K562 treated with DMSO at 1 percent for 12 hours (cell line): ENCODE data around the gene CYP4B1. TPM values are rescaled to one million over a fixed set of nuclear protein-coding genes. Genes with fewer than 3 reads are reported as not detected.

Experiments
- total RNA-seq: library from RNA; unstranded; fragments of 300-600 nt; gene quantifications from 2 replicates; pipeline ENCODE4 v1.2.3, GENCODE V29; 2022; ENCODE audit not compliant: insufficient read depth

The CYP4B1 gene
- not detected in 2 replicates for total RNA-seq

DNA sequence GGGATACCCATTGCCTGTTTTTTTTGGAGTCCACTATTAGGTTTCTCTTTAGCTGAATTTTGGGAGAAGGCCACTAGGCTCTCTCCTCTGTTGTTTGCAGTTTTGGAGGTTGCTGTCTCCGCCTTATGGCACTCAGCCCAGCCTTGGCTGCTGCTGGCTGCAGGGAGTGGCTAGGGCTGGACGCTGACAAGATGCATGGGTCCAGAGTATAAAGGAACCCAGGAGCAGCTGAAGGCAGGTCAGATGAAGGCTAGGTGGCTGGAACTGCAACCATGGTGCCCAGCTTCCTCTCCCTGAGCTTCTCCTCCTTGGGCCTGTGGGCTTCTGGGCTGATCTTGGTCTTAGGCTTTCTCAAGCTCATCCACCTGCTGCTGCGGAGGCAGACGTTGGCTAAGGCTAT is at the start of gene CYP4B1:
TSS of gene CYP4B1 (plus strand) at position 237 of the 400 bp plus-strand sequence. CDS start at position 273, 36 bp downstream.

Other genes with a start within 250 kb of the CYP4B1 start
- not detected in 2 replicates for gene KNCN, start 247.4 kb upstream of the CYP4B1 start, total RNA-seq
- gene MKNK1, start 194.8 kb upstream of the CYP4B1 start, total RNA-seq, result 34.4 and 66.1 TPM in 2 replicates
- gene MOB3C, start 182.2 kb upstream of the CYP4B1 start, total RNA-seq, result 9.5 and 18.0 TPM in 2 replicates
- 23.3 and 37.2 TPM in 2 replicates for gene ATPAF1, start 130.7 kb upstream of the CYP4B1 start, total RNA-seq
- gene TEX38, start 127.2 kb upstream of the CYP4B1 start, total RNA-seq, result not detected in 2 replicates
- gene EFCAB14, start 79.9 kb upstream of the CYP4B1 start, total RNA-seq, result 8.8 and 44.8 TPM in 2 replicates
- gene CYP4A11, start 142.4 kb downstream of the CYP4B1 start, total RNA-seq, result not detected in 2 replicates
- gene CYP4X1, start 224.6 kb downstream of the CYP4B1 start, total RNA-seq, result not detected in 2 replicates